ENCODE measurements around the gene C22orf23. TPM values are rescaled to one million over a fixed set of nuclear protein-coding genes. Genes with fewer than 3 reads are reported as not detected.

Gene C22orf23
- total and polyA plus RNA-seq, 2 of the 4 experiments (the other 2 are of a cell fraction) = 0.39 to 0.54 TPM

DNA sequence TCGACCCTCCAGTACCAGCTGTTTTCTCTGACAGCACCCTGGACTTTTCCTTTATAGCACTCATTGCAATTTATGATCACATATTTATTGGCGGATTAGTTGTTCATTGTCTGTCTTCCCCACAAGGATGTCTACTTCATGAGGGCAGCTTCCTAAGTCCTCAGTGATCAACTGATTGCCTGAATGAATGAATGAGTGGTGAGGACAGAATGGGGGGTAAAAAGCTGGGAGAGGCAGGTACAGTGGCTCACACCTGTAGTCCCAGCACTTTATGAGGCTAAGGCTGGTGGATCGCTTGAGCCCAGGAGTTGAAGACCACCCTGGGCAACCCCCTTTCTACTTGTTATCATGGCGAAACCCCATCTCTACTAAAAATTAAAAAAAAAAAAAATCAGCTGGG lies 42.1 kb upstream of the C22orf23 start:
- no peak overlapping the region for H3K18ac ChIP-seq (ENCODE audit: low read depth, low read length)
- no peaks in the 10 kb centered on the region for H3K79me1 ChIP-seq (ENCODE audit: low read depth in 1 of 2, low read length in 2 of 2)
- H2BK120ac ChIP-seq (ENCODE audit: low read depth, low read length) = no peak overlapping the region
- no peaks in the 10 kb centered on the region for H3K9me3 ChIP-seq (ENCODE audit: control insufficient read depth, insufficient read depth, low read length)
- no peak for DNase-seq
- intact Hi-C loops (cut with micrococcal nuclease) = no loop called here
- H3K9ac ChIP-seq (ENCODE audit: low read depth, low read length) = no peak overlapping the region
- TF ChIP-seq, protein P1, sequence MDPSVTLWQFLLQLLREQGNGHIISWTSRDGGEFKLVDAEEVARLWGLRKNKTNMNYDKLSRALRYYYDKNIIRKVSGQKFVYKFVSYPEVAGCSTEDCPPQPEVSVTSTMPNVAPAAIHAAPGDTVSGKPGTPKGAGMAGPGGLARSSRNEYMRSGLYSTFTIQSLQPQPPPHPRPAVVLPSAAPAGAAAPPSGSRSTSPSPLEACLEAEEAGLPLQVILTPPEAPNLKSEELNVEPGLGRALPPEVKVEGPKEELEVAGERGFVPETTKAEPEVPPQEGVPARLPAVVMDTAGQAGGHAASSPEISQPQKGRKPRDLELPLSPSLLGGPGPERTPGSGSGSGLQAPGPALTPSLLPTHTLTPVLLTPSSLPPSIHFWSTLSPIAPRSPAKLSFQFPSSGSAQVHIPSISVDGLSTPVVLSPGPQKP (IDR thresholded peaks at IDR 0.05; ENCODE audit: borderline replicate concordance, low read depth, low read length) = no peak
- TF ChIP-seq FOS (IDR thresholded peaks at IDR 0.05; ENCODE audit: low read depth, low read length) (no peak), MAZ (IDR thresholded peaks at IDR 0.05; ENCODE audit: borderline replicate concordance, low read depth, low read length) (no peak), RCOR1 (IDR thresholded peaks at IDR 0.05; ENCODE audit: insufficient replicate concordance, low read length) (no peak), BHLHE40 (IDR thresholded peaks at IDR 0.05; ENCODE audit: low read depth, low read length) (no peak), POLR2A (IDR thresholded peaks at IDR 0.05; ENCODE audit: low read depth, low read length) (no peak), RAD21 (IDR thresholded peaks at IDR 0.05; ENCODE audit: low read length) (no peak), SMC3 (IDR thresholded peaks at IDR 0.05; ENCODE audit: low read depth, low read length) (no peak), RFX5 (IDR thresholded peaks at IDR 0.05; ENCODE audit: low read depth, low read length) (no peak), NFE2L2 (IDR thresholded peaks at IDR 0.05; ENCODE audit: low read depth, low read length) (no peak), CHD1 (IDR thresholded peaks at IDR 0.05; ENCODE audit: low read depth, low read length) (no peak)
- in situ Hi-C loops (cut with MboI; ENCODE audit: low sequenced_read_pairs) = no loop called here
- H3K23ac ChIP-seq (ENCODE audit: low read depth, low read length) = no peak overlapping the region
- no CpG with 5 or more reads among the region's 4 CpGs for WGBS, 2 experiments (ENCODE audit: extremely low coverage in 2 of 2, insufficient read length in 1 of 2)
- ChIA-PET POLR2A (ENCODE audit: unreplicated experiment) (no interaction called here), CTCF (interaction anchor here (0.6 kb wide), 1 partner anchor 21 kb away, joined by 3 read pairs; no protein-coding TSS in a partner anchor)
- no TSS peak for BruUV-seq (replicated peaks)
- H3K27me3 ChIP-seq (ENCODE audit: control insufficient read depth, insufficient read depth, low read length) = peaks cover 11% of the 10 kb centered on the region; the same call in 1 of the 2 replicates
- H3K4me1 ChIP-seq (ENCODE audit: control insufficient read depth, insufficient read depth, low read length) = peaks cover 3% of the 10 kb centered on the region; the same call in 1 of the 2 replicates
- no peak overlapping the region for H3K27ac ChIP-seq (ENCODE audit: insufficient read depth, low read length)
- H3K9me1 ChIP-seq (ENCODE audit: insufficient read depth, low read length) = peaks cover 11% of the 10 kb centered on the region; the same call in 1 of the 2 replicates
- H2BK20ac ChIP-seq (ENCODE audit: low read depth, low read length) = no peak overlapping the region
- no peak overlapping the region for H4K91ac ChIP-seq (ENCODE audit: insufficient read depth, low read depth, low read length)
- no peak for ATAC-seq (ENCODE audit: low read depth)
- no peak overlapping the region for H4K8ac ChIP-seq (ENCODE audit: low read depth in 2 of 2, low read length in 2 of 2)
- no peak overlapping the region for H3K4ac ChIP-seq (ENCODE audit: low read depth, low read length)
- H2AK9ac ChIP-seq (replicated peaks; ENCODE audit: low read depth, low read length, poor library complexity) = no peak overlapping the region
- no peak overlapping the region for H3K4me3 ChIP-seq (ENCODE audit: insufficient read depth, low read depth, low read length)
- dilution Hi-C loops (cut with HindIII; ENCODE audit: low sequenced_read_pairs, unreplicated experiment) = no loop called here
- no peak overlapping the region for H3K4me2 ChIP-seq (ENCODE audit: low read depth, low read length)
- H4K5ac ChIP-seq (ENCODE audit: low read depth, low read length) = no peak overlapping the region
- no peak overlapping the region for H2BK15ac ChIP-seq (ENCODE audit: low read depth, low read length)
- no peak overlapping the region for H2AK5ac ChIP-seq (ENCODE audit: low read depth, low read length)
- no peaks in the 10 kb centered on the region for H4K20me1 ChIP-seq (ENCODE audit: insufficient read depth, low read length)
- H2BK5ac ChIP-seq (ENCODE audit: low read depth, low read length, poor library complexity, severe bottlenecking) = no peak overlapping the region
- H3K14ac ChIP-seq (replicated peaks; ENCODE audit: low read depth, low read length) = no peak overlapping the region
- H3K56ac ChIP-seq (ENCODE audit: extremely low read depth, insufficient read depth, low read length) = no peak overlapping the region
- no peaks in the 10 kb centered on the region for H3K36me3 ChIP-seq (ENCODE audit: control insufficient read depth, insufficient read depth, low read length)
- no peak overlapping the region for H2AFZ ChIP-seq (replicated peaks; ENCODE audit: low read length, poor library complexity)
